ENCODE measurements around the gene TERB1.

The TERB1 gene

GRCh38 chr16:66801320-66802105 is at the start of gene TERB1:
TERB1 (minus strand) TSS chr16:66801584; CDS start chr16:66796798, 4,786 bp downstream.
- no peak for TF ChIP-seq CTCF (IDR thresholded peaks at IDR 0.05; ENCODE audit: low read depth, low read length)
- DNase-seq (ENCODE audit: extremely low read depth, low read depth): no peak

GRCh38 chr16:66850115-66850815 is 48.9 kb upstream of the TERB1 start:
- DNase-seq (ENCODE audit: extremely low read depth, low read depth): no peak
- TF ChIP-seq CTCF (IDR thresholded peaks at IDR 0.05; ENCODE audit: low read depth, low read length): no peak

- no peak for TF ChIP-seq CTCF (IDR thresholded peaks at IDR 0.05; ENCODE audit: low read depth, low read length)
- DNase-seq (ENCODE audit: extremely low read depth, low read depth): no peak
Observed at GRCh38 chr16:66849549-66849948, 48.2 kb upstream of the TERB1 start.

- no peak for DNase-seq (ENCODE audit: extremely low read depth, low read depth)
- no peak for TF ChIP-seq CTCF (IDR thresholded peaks at IDR 0.05; ENCODE audit: low read depth, low read length)
Observed at GRCh38 chr16:66849021-66849420, 47.6 kb upstream of the TERB1 start.

- no peak for TF ChIP-seq CTCF (IDR thresholded peaks at IDR 0.05; ENCODE audit: low read depth, low read length)
- no peak for DNase-seq (ENCODE audit: extremely low read depth, low read depth)
Observed at GRCh38 chr16:66848172-66848571, 46.8 kb upstream of the TERB1 start.

GRCh38 chr16:66847533-66848067 is 46.2 kb upstream of the TERB1 start:
- DNase-seq (ENCODE audit: extremely low read depth, low read depth): no peak
- no peak for TF ChIP-seq CTCF (IDR thresholded peaks at IDR 0.05; ENCODE audit: low read depth, low read length)

GRCh38 chr16:66846831-66847230 is 45.4 kb upstream of the TERB1 start:
- TF ChIP-seq CTCF (IDR thresholded peaks at IDR 0.05; ENCODE audit: low read depth, low read length): no peak
- DNase-seq (ENCODE audit: extremely low read depth, low read depth): no peak

Measured in AG09319 (cell line).